NK-92 (cell line): Measurements from ENCODE around the gene TMEM237.
"Not testable (repeated sequence)": the region's sequence is repeated elsewhere in the genome, so short reads cannot be mapped to it uniquely, and the experiment has no call there.

Experiments
- DNase-seq: peaks from one replicate; lab custom pipeline; 2025; ENCODE audit not compliant: unreplicated experiment; lab: John Stamatoyannopoulos, UW

TMEM237 gene

GRCh38 chr2:201643216-201643890 is at the start of gene TMEM237:
TMEM237 (minus strand) TSS chr2:201643503; CDS start chr2:201643400, 103 bp downstream.
- DNase-seq, result no peak

DNA sequence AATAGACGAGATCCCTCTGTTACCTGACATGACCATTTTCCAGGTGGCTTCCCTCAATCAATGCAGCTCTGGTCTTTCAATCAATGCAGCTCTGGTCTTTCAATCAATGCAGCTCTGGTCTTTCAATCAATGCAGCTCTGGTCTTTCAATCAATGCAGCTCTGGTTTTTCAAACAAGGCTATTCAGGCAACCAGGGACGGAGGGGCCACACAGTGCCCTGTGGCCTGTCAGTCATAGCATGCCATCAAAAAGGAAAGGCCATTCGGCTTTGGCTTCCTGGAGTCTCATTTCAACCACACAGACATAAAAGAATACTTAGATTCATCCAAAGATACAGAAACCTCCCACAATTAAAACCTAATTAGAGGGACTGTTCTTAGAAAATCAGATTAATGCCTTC is 41.9 kb upstream of the TMEM237 start:
- DNase-seq, result no peak

GRCh38 chr2:201680743-201681142 is 37.4 kb upstream of the TMEM237 start:
- DNase-seq, result no peak

DNA sequence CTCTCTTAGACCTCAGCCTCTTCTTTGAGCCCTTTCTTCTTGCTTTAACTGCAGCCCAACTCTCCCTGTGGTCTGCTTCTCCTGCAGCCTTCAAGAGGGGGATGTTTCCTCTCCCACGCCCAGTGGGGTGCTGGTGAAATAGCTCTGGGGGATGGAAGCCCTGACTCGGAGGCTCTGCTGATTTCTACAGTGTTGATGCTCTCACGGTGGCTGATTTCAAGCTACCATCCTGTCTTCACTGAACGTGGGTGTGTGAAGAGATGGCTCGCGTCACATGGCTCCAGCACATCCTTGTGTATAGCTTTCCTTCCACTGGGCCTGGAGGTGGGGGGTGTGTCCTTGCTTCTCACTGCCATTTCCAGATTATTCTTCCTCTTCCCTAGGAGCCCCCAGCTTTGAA is 35.1 kb upstream of the TMEM237 start:
- no peak for DNase-seq

DNA sequence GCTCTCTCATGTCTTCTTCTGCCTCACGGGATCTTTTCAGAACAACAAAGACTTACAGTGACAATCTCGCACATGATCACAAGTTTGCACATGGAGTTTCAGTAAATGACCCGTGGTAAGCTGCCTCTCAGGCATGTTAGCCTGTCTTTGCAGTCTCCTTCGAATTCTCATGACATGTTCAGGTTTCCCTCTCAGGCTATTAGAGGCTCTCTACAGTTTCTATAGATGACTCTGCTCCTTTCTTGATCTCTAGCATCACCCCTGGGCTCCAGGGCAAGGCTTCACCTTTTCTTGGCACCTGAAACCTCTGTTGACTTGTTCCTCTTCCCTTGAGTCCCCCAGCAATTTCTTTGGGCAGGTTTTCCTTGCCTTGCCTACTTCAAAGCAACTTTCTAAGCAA is 32.2 kb upstream of the TMEM237 start:
- DNase-seq, result no peak

DNA sequence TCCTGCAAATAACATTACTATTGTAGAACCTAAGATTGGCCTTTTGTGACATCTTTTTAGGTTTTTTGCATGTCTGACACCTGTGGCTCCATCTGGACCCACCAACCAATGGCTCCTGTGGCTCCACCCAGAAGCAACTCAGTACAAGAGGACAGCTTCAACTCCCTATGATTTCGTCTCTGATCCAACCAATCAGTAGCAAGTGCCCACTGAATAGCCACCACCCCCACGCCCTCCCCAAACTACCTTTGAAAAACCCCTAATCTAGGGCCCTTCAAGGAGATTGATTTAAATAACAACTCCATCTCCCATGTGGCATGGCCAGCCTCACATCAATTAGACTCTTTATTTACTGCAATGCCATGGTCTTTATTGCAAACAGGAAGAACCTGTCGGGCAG is 31.5 kb upstream of the TMEM237 start:
- DNase-seq, result no peak

DNA sequence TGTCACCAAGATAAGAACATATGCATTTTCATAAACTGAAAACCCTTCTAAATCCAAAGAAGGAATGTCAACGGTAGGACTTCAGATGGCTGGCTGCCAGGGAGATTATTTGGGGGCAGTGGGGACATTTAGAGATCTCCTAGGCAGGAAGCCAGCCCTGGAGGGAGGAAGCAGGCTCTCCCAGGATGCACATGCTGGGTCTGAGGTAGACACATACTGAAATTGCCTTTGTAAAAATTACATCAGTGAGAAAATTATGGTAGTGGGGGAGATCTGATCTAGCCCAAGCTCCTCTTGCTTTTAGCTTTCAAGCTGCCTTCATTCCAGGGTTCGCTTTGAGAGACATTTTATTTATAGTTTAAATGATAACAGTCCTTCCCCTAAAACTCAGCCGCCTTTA is 31.0 kb upstream of the TMEM237 start:
- no peak for DNase-seq

DNA sequence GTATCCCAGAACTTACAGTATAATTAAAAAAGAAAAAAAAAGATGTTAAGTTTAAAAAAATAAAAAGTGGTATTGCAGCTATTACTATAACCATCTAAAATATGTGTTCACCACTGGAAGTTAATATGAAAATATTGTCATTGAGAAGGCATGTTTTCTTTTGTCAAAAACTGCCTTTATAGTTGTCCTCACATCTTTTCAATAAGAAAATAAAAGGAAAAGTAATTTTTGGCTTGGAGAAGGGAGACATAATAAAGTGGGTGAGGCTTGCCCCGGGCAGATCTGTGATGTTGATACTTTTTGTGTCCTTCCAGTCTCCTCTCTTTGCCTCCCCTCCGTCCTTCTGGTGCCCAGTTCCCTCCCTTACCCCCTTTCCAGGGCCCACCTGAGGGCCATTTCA is 30.2 kb upstream of the TMEM237 start:
- no peak for DNase-seq

DNA sequence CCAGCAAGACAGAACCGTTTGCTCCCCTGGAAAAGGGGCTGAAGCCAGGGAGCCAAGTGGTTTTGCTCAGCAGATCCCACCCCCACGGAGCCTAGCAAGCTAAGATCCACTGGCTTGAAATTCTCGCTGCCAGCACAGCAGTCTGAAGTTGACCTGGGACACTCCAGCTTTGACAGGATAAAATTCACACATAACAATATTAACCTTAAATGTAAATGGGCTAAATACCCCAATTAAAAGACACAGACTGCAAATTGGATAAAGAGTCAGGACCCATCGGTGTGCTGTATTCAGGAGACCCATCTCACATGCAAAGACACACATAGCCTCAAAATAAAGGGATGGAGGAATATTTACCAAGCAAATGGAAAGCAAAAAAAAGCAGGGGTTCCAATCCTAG is 27.9 kb upstream of the TMEM237 start:
- DNase-seq, result not testable (repeated sequence)

- DNase-seq, result no peak
Measured at GRCh38 chr2:201669865-201670264, 26.6 kb upstream of the TMEM237 start.

DNA sequence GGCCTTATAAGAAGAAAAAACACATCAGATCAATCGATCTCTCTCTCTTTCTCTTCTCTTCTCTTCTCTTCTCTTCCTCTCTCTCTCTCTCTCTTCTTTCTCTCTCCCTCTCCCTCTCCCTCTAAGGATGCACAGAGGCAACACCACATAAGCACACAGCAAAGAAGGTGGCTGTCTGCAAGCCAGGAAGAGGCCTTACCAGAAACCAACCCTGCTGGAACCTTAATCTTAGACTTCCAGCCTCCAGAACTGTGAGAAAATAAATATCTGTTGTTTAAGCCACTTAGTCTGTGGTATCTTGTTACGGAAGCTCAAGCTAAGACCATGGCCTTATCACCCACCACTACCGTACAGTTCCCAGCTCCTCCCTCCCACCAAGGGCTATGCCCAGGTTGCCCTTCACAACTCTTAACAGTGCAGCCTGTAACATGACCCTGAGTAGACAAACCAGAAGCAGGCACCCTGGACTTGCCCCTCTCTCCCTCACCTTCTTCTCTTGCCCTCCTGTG is 25.2 kb upstream of the TMEM237 start:
- no peak for DNase-seq

- DNase-seq, result no peak
Measured at GRCh38 chr2:201664334-201664733, 21.0 kb upstream of the TMEM237 start.

- DNase-seq, result no peak
Measured at GRCh38 chr2:201661366-201661765, 18.1 kb upstream of the TMEM237 start.

- no peak for DNase-seq
Measured at GRCh38 chr2:201660293-201660895, 17.1 kb upstream of the TMEM237 start.

DNA sequence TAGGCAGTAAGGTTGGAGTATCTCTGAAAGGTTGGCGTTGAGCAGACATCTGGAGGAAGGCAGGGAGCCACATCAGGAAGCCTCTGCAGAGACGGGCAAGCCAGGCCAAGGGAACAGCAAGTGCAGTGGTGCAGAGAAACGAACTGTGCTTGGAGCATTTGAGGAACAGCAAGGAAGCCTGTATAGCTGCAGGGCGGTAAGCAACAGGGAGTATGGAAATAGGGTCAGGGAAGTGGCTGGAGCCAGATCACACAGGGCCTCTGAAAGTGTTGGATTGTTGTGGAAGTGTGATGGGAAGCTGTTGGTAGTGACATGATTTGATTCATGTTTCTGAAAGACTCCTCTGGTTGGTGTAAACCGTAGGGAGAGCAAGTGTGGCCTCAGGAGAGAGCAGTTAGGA is 13.4 kb upstream of the TMEM237 start:
- no peak for DNase-seq

- DNase-seq, result no peak
Measured at GRCh38 chr2:201656102-201656501, 12.8 kb upstream of the TMEM237 start.

DNA sequence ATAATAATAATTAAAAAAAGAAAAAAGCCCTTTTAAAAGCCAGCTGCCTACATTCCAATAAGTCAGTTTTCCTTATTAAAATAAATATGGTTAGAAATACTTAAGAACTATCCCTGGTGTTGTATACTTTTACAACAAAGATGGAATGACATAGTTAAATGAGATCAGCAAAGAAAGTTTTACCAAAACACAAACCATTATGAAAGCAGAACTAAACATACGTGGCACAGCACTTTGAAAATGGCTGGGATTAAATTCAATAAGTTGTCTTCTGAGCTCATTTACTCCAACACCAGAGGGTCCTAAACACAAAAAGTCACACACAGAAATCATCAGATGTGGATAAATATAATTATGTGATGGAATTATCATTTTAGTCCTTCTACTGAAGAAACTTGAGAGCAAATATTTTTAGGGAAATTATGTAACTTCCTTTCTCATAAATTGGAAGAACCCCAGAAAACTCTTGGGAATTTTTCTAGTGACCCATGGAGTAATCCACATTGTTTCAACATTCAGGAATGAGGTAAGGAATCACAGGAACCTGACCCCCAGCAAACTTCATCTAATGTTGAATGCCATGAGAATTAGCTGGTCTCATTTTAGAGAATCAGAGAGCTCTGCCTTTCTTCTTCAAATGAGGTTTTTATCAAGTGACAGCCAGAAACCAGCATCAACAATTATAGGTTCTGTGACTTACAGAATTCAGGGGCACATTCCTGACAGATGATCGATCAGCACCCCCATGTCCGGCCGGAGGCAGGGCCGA is 11.5 kb upstream of the TMEM237 start:
- DNase-seq, result no peak

- no peak for DNase-seq
Measured at GRCh38 chr2:201653221-201653620, 9.9 kb upstream of the TMEM237 start.

GRCh38 chr2:201649442-201649841 is 6.1 kb upstream of the TMEM237 start:
- no peak for DNase-seq

DNA sequence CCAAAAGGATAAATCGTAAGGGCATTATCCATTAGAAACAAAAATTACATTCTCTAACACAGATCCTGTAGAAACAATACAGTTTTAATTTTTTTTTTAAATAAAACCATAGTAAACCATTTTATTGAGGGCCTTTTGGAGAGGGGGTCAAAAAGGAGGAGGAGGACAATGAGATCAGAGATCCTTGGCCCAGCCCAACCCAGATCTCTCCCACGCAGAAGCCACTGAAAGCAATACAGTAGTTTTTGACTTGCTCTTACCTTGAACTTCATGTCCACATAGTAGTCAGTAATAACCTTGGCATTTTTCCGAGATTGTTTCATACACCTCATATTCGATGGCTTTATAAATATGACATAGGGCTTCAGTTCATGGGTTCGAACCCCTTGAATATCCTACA is 4.1 kb upstream of the TMEM237 start:
- no peak for DNase-seq

GRCh38 chr2:201644001-201644400 is 698 bp upstream of the TMEM237 start:
- DNase-seq, result no peak

DNA sequence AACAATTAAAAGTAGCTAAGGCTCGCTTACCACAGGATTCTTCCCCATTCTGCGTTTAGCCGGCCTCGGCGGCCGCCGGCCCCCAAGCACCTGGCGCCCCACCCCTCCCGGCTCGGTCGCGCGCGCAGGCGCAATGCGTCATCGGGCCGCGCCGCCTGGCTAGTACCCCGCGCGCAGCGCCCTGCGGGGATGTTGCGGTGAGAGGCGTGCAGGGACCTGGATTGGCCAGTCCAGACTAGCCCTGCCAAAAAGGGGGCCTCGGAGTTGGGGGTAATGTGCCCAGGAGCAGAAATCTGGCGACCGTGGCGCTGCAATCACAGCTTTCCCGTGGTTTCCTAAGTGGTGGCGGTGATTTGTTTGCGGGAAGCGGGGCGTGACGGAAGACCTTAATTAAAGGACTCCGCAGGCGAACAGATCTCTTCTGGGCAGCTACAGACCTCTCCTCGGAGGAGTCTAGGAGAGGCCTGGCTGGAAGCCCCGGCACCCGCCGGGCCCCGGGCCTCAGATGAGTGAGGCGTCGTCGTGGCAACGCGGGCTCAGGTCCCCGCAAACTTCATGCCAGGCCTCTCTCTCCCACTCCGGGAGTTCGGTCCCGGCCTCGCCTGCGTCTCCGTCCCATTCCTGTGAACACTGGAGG is 606 bp downstream of the TMEM237 start:
- peak; percentile 19 for DNase-seq
